Psoas muscle (tissue), 8 donors: ENCODE measurements around the gene ABHD10. TPM values are rescaled to one million over a fixed set of nuclear protein-coding genes. Genes with fewer than 3 reads are reported as not detected.

ENCODE experiments used
- ATAC-seq, 4 donors: fragments of 200-7000 bp; cut with Tn5 transposase; one replicate each; pipeline ENCODE4 v1.9.1; 2020; ENCODE audit warnings: moderate library complexity in 3 of 4, mild to moderate bottlenecking in 2 of 4
- DNase-seq, 2 donors: peaks; one replicate each; pipeline ENCODE4 v3.0.0-alpha.2; 2020
- H3K27ac ChIP-seq: fragments of 200-600 bp; one replicate; pipeline ENCODE4 v1.8.0; 2022
- H3K27me3 ChIP-seq, 3 donors: fragments of 200-600 bp in 1 of 3; one replicate each; pipeline versions ENCODE4 v1.6.1 to v1.8.0; 2013 to 2022; ENCODE audit warnings: low read length in 2 of 3, mild to moderate bottlenecking in 2 of 3, moderate library complexity in 1 of 3; ENCODE audit not compliant: insufficient read depth in 3 of 3
- H3K36me3 ChIP-seq, 2 donors: fragments of 200-600 bp in 1 of 2; one replicate each; pipeline versions ENCODE4 v1.6.1 to v1.8.0; 2013 to 2022; ENCODE audit warnings: low read depth in 1 of 2, mild to moderate bottlenecking in 1 of 2, moderate library complexity in 1 of 2; ENCODE audit not compliant: insufficient read depth in 1 of 2
- H3K4me1 ChIP-seq: fragments of 200-600 bp; one replicate; pipeline ENCODE4 v1.8.0; 2022
- H3K4me3 ChIP-seq: fragments of 200-600 bp; one replicate; pipeline ENCODE4 v1.8.0; 2022; ENCODE audit warnings: mild to moderate bottlenecking
- H3K9me3 ChIP-seq: fragments of 200-600 bp; one replicate; pipeline ENCODE4 v1.8.0; 2022
- WGBS, 3 donors: extraction: QIAGEN DNeasy Blood & Tissue Kit; methylation state at CpG; one replicate each; pipeline versions ENCODE4 v1.1.6 to v1.1.7; 2013; 5-methylcytosine and 5-hydroxymethylcytosine counted together
- intact Hi-C, 2 donors: fragments of 100-400 bp; cut with DNase I; formaldehyde crosslinking; loops; one replicate each; pipeline versions ENCODE4 v1.11.0 to v1.14.2; 2022
- polyA plus RNA-seq, 3 donors: library from polyadenylated mRNA; stranded (reverse); fragments of 200-250 nt; gene quantifications; one replicate each; pipeline ENCODE4 v1.2.3, GENCODE V29; 2013
- total RNA-seq, 4 donors: library from RNA; stranded (reverse); fragmentation: NEBNext Ultra II Directional in 2 of 4; extraction: Animal tissue kit (Norgen Biotek cat#: 25700) in 2 of 4; gene quantifications; one replicate each; pipeline versions ENCODE4 v1.2.1 to v1.2.4, GENCODE V29; 2021 to 2023
- TF ChIP-seq, protein P1 (sequence below): fragments of 200-600 bp; IDR thresholded peaks from one replicate; pipeline ENCODE4 v1.8.0; 2022; ENCODE audit warnings: antibody characterized with exemption
- donor health status: healthy with polysubstance abuse.
- donor health status: DM: no; HTN: no; CAD: no; lungs with moderate emphysema.
- donor health status: Bipolar disorder and iron deficiency.
- donor health status: healthy.
- donor health status: DM: yes; HTN: yes; CAD: no.
- donor health status: DM: no; HTN: no; CAD: no.
- donor health status: DM: no; HTN: no; CAD: no.
- donor health status: DM: yes; HTN: yes; CAD: no.

The ABHD10 gene
- total and polyA plus RNA-seq, 7 donors: 6.1 to 17.1 (median 12.9) TPM

DNA sequence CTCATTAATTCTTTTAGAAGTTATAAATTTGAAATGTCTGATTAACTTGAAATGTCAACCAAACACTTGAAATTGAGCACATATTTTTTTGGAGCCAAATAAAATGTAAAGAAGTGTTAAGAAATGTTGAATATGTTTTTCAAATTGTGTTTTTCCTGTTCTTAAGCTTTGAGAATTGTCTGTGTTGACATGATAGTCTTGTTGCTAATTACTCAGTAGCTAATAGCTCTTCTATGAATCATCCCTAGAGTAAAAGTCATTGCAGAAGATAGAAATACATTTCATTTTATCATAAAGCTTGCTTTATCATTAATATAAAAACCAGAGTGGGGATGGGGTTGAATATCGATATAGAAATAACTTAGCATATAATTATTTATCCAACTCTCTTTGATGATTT lies 41.9 kb upstream of the ABHD10 start:
- ATAC-seq: no peak

DNA sequence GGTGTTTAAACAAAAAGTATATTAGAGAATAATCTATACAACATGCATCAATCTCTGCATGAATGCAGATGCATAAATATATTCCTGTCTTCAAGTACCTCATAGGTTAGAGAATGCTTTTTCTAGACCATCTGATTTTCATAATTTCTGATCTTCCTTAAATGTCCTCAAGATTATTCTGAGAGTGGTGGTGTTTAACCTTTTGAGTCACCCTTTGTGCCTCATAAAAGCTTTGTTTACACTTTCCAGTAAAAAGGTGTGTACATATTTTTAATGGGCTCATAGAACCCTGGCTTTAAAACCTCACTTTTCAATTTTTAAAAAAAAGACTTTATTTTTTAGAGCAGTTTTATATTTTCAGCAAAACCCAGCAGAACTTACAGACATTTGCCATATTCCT lies 41.0 kb upstream of the ABHD10 start:
- TF ChIP-seq, protein P1, sequence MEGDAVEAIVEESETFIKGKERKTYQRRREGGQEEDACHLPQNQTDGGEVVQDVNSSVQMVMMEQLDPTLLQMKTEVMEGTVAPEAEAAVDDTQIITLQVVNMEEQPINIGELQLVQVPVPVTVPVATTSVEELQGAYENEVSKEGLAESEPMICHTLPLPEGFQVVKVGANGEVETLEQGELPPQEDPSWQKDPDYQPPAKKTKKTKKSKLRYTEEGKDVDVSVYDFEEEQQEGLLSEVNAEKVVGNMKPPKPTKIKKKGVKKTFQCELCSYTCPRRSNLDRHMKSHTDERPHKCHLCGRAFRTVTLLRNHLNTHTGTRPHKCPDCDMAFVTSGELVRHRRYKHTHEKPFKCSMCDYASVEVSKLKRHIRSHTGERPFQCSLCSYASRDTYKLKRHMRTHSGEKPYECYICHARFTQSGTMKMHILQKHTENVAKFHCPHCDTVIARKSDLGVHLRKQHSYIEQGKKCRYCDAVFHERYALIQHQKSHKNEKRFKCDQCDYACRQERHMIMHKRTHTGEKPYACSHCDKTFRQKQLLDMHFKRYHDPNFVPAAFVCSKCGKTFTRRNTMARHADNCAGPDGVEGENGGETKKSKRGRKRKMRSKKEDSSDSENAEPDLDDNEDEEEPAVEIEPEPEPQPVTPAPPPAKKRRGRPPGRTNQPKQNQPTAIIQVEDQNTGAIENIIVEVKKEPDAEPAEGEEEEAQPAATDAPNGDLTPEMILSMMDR: no peak
- Histone ChIP-seq H3K4me1 (no peaks in the 10 kb centered on the region), H3K27me3 (no peaks in the 10 kb centered on the region), H3K36me3 (peaks cover 0 to 12% of the 10 kb centered on the region in 2 donors), H3K27ac (no peak overlapping the region), H3K9me3 (no peaks in the 10 kb centered on the region), H3K4me3 (no peak overlapping the region)
- intact Hi-C loops: no loop called here
- no peak for DNase-seq
- ATAC-seq: no peak

More for the DNA sequence above, 41.9 kb upstream of the ABHD10 start:
- intact Hi-C loops: no loop called here
- DNase-seq: no peak
- TF ChIP-seq, protein P1: no peak
- H3K4me3 ChIP-seq: no peak overlapping the region
- H3K4me1 ChIP-seq: no peaks in the 10 kb centered on the region
- 60 to 85% (median 81%) methylated on average over 1 of the region's 1 CpG for WGBS, 3 donors
- H3K36me3 ChIP-seq: peaks cover 0 to 12% of the 10 kb centered on the region in 2 donors
- no peaks in the 10 kb centered on the region for H3K27me3 ChIP-seq
- no peak overlapping the region for H3K27ac ChIP-seq
- H3K9me3 ChIP-seq: no peaks in the 10 kb centered on the region

GRCh38 chr3:111939873-111940272 lies 39.0 kb upstream of the ABHD10 start:
- TF ChIP-seq, protein P1: no peak
- no peak for ATAC-seq
- intact Hi-C loops: loop anchor here in 1 of 2 donors (5.0 kb wide), 1 partner anchor 43 kb away; no protein-coding TSS in a partner anchor
- H3K4me1 ChIP-seq: no peaks in the 10 kb centered on the region
- no peaks in the 10 kb centered on the region for H3K27me3 ChIP-seq
- no peak for DNase-seq
- no peak overlapping the region for H3K4me3 ChIP-seq
- WGBS, 3 donors: 93 to 96% (median 96%) methylated on average over 2 of the region's 2 CpGs
- H3K9me3 ChIP-seq: no peaks in the 10 kb centered on the region
- no peak overlapping the region for H3K27ac ChIP-seq
- H3K36me3 ChIP-seq: peaks cover 0 to 12% of the 10 kb centered on the region in 2 donors

- Histone ChIP-seq H3K4me3 (no peak overlapping the region), H3K9me3 (no peaks in the 10 kb centered on the region), H3K36me3 (peaks cover 0 to 12% of the 10 kb centered on the region in 2 donors), H3K4me1 (no peaks in the 10 kb centered on the region), H3K27me3 (peaks cover 0 to 4% (median 0%) of the 10 kb centered on the region in 3 donors), H3K27ac (no peak overlapping the region)
- intact Hi-C loops: loop anchor here in 1 of 2 donors (5.0 kb wide), 1 partner anchor 46 kb away; no protein-coding TSS in a partner anchor
- DNase-seq (no peak), ATAC-seq (no peak)
- TF ChIP-seq, protein P1: no peak
- WGBS, 3 donors: 92 to 99% (median 98%) methylated on average over 2 of the region's 2 CpGs
These were observed 35.3 kb upstream of the ABHD10 start for GRCh38 chr3:111943533-111943932.

- H3K36me3 ChIP-seq: peaks cover 0 to 12% of the 10 kb centered on the region in 2 donors
- ATAC-seq: no peak
- TF ChIP-seq, protein P1: no peak
These were observed 34.5 kb upstream of the ABHD10 start for GRCh38 chr3:111944372-111944771.

More at GRCh38 chr3:111944372-111944771, 34.5 kb upstream of the ABHD10 start:
- Histone ChIP-seq H3K27ac (no peak overlapping the region), H3K4me1 (no peaks in the 10 kb centered on the region), H3K9me3 (no peaks in the 10 kb centered on the region), H3K4me3 (no peak overlapping the region), H3K27me3 (peaks cover 0 to 4% (median 0%) of the 10 kb centered on the region in 3 donors)
- whole genome bisulfite sequencing, 3 donors: 88 to 99% (median 89%) methylated on average over 4 of the region's 4 CpGs
- intact Hi-C loops: loop anchor here in 1 of 2 donors (5.0 kb wide), 1 partner anchor 47 kb away; no protein-coding TSS in a partner anchor
- no peak for DNase-seq
